Airway epithelial cell (primary cell): ENCODE results near the gene TMEM11. TPM values are rescaled to one million over a fixed set of nuclear protein-coding genes. Genes with fewer than 3 reads are reported as not detected.

Experiments used
- total RNA-seq: library from RNA; depleted of rRNA; stranded (reverse); fragments of >200 nt; gene quantifications from 2 replicates; pipeline ENCODE4 v1.2.3, GENCODE V29; 2015

The TMEM11 gene, protein sequence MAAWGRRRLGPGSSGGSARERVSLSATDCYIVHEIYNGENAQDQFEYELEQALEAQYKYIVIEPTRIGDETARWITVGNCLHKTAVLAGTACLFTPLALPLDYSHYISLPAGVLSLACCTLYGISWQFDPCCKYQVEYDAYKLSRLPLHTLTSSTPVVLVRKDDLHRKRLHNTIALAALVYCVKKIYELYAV
- total RNA-seq: 31.0 and 42.0 TPM in 2 replicates

DNA sequence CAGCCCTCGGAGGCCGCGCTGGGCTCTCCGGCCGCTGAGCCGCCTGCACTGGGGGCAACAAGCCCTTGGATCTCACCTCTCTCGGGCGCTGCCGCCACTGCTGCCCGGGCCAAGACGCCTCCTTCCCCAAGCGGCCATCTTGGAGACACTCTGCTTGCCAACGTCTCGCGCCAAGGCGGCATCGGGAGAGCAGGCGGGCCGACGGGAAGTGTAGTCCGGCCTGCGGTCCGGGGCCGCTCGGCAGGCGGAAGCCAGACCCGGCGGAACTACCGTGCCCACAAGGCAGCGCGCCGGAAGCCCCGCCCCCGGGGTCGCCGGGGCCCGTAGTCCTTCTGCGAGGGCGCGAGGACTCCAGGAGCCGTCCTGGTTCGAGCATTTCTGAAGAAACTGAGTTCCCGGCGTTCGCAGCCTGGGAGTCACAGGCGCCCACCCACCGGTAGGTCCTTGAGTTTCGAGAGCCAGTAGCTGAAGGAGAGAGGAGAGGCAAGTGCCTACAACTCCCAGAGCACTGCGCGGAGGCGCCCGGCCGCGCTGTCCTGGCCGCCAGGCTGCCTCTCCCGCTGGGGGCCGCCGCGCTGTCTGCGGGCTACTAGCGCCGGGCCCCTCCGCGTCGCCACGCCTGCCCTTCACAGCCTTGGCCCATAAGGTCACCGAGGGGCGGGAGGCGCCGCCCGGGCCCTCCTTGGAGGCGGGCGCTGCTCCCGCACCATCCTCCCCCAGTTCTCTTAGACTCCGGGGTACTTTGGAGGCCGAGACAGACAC, at the start of gene TMEM11:
Gene TMEM11, minus strand, starts transcription at position 147 of the 762 bp plus-strand sequence. Its CDS starts 9 bp downstream, at position 138.

DNA sequence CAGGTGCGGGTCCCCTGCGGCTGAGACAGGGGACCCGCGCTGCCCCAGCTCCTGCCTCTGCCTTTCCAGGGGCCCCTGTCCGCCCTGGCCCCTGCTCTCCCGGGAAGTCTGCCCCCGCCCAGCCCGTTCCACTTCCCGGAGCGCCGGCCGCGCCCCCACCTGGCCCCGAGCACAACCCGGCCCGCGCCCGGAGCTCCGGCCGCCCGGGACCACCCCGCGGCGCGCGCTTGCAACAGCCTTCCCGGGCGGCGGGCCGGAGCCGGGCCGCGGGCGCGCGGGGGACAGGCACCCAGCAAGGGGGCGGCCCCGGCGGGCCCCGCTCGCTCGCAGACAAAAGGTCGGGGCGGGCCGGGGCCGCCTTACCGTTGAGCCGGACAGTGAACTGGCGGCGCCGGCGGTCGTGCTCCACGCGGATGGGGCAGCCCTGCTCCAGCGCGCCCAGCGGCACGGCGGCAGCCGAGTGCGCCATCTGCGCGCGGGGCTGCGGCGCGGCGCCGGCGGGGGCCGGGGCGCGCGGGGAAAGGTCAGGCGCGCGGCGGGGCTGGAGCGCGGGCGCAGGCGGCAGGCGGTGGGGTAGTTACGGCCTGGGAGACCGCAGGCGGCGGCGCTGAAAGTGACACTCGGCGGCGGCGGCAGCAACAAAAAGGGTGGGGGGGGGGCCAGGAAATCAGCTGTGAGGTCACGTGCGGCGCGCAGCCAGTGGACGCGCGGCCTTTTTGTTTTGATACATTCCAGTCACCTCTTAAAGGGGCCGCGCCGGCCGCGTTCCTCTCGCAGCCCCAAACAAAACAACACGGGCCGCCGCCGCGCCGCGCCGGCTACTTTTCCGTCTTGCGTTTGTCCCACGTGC, 39.1 kb upstream of the TMEM11 start, which contains the start of gene NATD1:
Gene NATD1, minus strand, starts transcription at position 615 of the 850 bp plus-strand sequence. Its CDS starts 146 bp downstream, at position 469.

Other genes starting within 250 kb of the TMEM11 start
- gene USP22, start 171.2 kb downstream of the TMEM11 start, total RNA-seq: 109 and 144 TPM in 2 replicates
- 16.2 and 22.8 TPM in 2 replicates for gene DHRS7B, start 87.2 kb downstream of the TMEM11 start, total RNA-seq
- gene NATD1, start 39.2 kb upstream of the TMEM11 start, total RNA-seq: 1.4 and 2.2 TPM in 2 replicates
- gene MAP2K3, start 70.5 kb upstream of the TMEM11 start, total RNA-seq: 23.6 and 34.6 TPM in 2 replicates
- 0.07 TPM in 1 of 2 replicates, not detected in the other for gene KCNJ12, start 162.2 kb upstream of the TMEM11 start, total RNA-seq